ENCODE results near the gene ATP1B1. TPM values are rescaled to one million over a fixed set of nuclear protein-coding genes. Genes with fewer than 3 reads are reported as not detected.

Gene ATP1B1
- total and polyA plus RNA-seq, 2 of the 8 experiments (the other 6 are each of a cell fraction or from before 2014, with no cell fraction given) = 16.3 to 76.5 TPM

GRCh38 chr1:169148472-169149252 lies 42.2 kb downstream of the ATP1B1 start (continued):
- TF ChIP-seq CHD7 (IDR thresholded peaks at IDR 0.05; ENCODE audit: insufficient replicate concordance, low read length) (no peak), GTF2F1 (IDR thresholded peaks at IDR 0.05; ENCODE audit: borderline replicate concordance, low read depth, low read length) (no peak), JUND (IDR thresholded peaks at IDR 0.05; ENCODE audit: low read length) (no peak), SUZ12 (IDR thresholded peaks at IDR 0.05; ENCODE audit: low read length) (no peak)

Data from H1 (cell line).